CD4-positive, alpha-beta T cell (primary cell): ENCODE measurements around the gene TPBG. TPM values are rescaled to one million over a fixed set of nuclear protein-coding genes. Genes with fewer than 3 reads are reported as not detected.

Experiments used
- ATAC-seq: fragments of 200-7000 bp; cut with Tn5 transposase; one replicate; pipeline ENCODE4 v1.10.0; 2022; ENCODE audit warnings: mild to moderate bottlenecking; ENCODE audit not compliant: poor library complexity
- CTCF ChIA-PET: fragments of 350-600 bp; sonication (Branson Sonifier 250); formaldehyde crosslinking; loops from one replicate; lab custom pipeline; 2021; ENCODE audit warnings: antibody characterized with exemption, inconsistent platforms; lab: Charles Lee
- POLR2A ChIA-PET: fragments of 350-600 bp; sonication (Branson Sonifier 250); formaldehyde crosslinking; loops from one replicate; lab custom pipeline; 2021; ENCODE audit warnings: antibody characterized with exemption, inconsistent platforms; lab: Charles Lee
- DNase-seq, 14 experiments: peaks; one replicate each; pipeline ENCODE4 v3.0.0-alpha.2; 2013 to 2020; ENCODE audit warnings: mixed read lengths in 2 of 14
- H3K27ac ChIP-seq, 2 donors: one replicate each; pipeline versions ENCODE4 v1.5.1 to v1.7.0; 2013; ENCODE audit warnings: low read length in 2 of 2, low read depth in 1 of 2, mild to moderate bottlenecking in 1 of 2
- H3K27me3 ChIP-seq, 2 experiments: 1 replicate in 1 of 2; 2 replicates in 1 of 2; pipeline versions ENCODE4 v1.6.1 to v1.7.0; 2013; ENCODE audit warnings: low read length in 2 of 2, control low read depth in 1 of 2, mild to moderate bottlenecking in 1 of 2, moderate library complexity in 1 of 2; ENCODE audit not compliant: insufficient read depth in 2 of 2, control insufficient read depth in 1 of 2
- H3K36me3 ChIP-seq: one replicate; pipeline ENCODE4 v1.6.1; 2013; ENCODE audit warnings: low read length, control low read depth; ENCODE audit not compliant: insufficient read depth
- H3K4me1 ChIP-seq: one replicate; pipeline ENCODE4 v1.6.1; 2013; ENCODE audit warnings: low read length, control low read depth; ENCODE audit not compliant: insufficient read depth
- H3K4me3 ChIP-seq: one replicate; pipeline ENCODE4 v1.5.1; 2013; ENCODE audit warnings: mild to moderate bottlenecking, low read length, moderate library complexity
- H3K9me3 ChIP-seq, 2 experiments: 1 replicate in 1 of 2; 2 replicates in 1 of 2; pipeline versions ENCODE4 v1.6.1 to v1.7.0; 2013; ENCODE audit warnings: low read length in 2 of 2, mild to moderate bottlenecking in 2 of 2, control low read depth in 1 of 2, moderate library complexity in 1 of 2; ENCODE audit not compliant: control insufficient read depth in 1 of 2, insufficient read depth in 1 of 2
- H3K27ac Mint-ChIP-seq: one replicate; pipeline ENCODE4 v1.8.0; 2020; ENCODE audit warnings: mixed read lengths
- H3K27me3 Mint-ChIP-seq: one replicate; pipeline ENCODE4 v1.8.0; 2021; ENCODE audit warnings: mixed read lengths
- H3K36me3 Mint-ChIP-seq: one replicate; pipeline ENCODE4 v1.8.0; 2021; ENCODE audit warnings: low read depth, mixed read lengths
- H3K4me1 Mint-ChIP-seq: one replicate; pipeline ENCODE4 v1.8.0; 2021; ENCODE audit warnings: low read depth, mixed read lengths
- H3K4me3 Mint-ChIP-seq: one replicate; pipeline ENCODE4 v1.8.0; 2020; ENCODE audit warnings: mild to moderate bottlenecking, mixed read lengths
- H3K9me3 Mint-ChIP-seq: one replicate; pipeline ENCODE4 v1.8.0; 2020; ENCODE audit warnings: mixed read lengths
- intact Hi-C, 2 experiments: fragments of 100-400 bp; cut with DNase I in 1 of 2; cut with micrococcal nuclease in 1 of 2; formaldehyde crosslinking; loops; one replicate each; pipeline versions ENCODE4 v1.15.1 to v1.9.0; 2023 to 2025; cut with DNase I, micrococcal nuclease
- total RNA-seq, 174 experiments: library from RNA in 2 of 174; stranded (reverse) in 2 of 174; gene quantifications; one replicate each; pipeline ENCODE4 v1.2.3 and lab custom pipeline; 2021 to 2026
- TF ChIP-seq, protein P1 (sequence below): fragments of 200-600 bp; IDR thresholded peaks from one replicate; pipeline ENCODE4 v1.8.0; 2022; ENCODE audit warnings: antibody characterized with exemption, mild to moderate bottlenecking

Gene TPBG
- total RNA-seq, 2 experiments from 2014 or later, result 0.36 to 0.56 TPM

DNA sequence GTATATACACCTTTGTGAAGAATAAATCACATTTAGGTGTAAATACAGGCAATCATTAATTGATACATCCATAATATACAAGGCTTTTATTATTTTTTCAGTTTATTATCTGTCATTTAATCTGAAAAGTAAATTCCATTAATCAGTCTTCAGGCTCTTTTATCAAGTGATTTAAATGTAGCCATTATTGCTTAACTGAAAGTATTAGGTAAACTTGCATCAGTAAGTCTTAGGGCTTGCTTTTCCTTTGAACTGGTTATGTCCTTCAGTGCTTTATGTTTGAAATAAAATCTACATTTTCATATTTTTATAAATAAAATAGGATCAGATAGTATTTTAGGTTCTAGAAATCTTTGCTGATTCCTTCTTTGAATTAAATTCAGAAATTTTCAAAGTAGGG, 4.1 kb downstream of the TPBG start:
- ChIA-PET CTCF (no interaction called here), POLR2A (no interaction called here)
- intact Hi-C loops, result no loop called here
- no peak for DNase-seq
- Histone ChIP-seq H3K9me3 (peaks cover 0 to 11% of the 10 kb centered on the region in 2 experiments), H3K4me3 (no peak overlapping the region), H3K27ac (no peak overlapping the region), H3K36me3 (no peaks in the 10 kb centered on the region), H3K4me1 (peaks cover 29% of the 10 kb centered on the region), H3K27me3 (peaks cover 27 to 60% of the 10 kb centered on the region in 2 experiments)
- Mint-ChIP-seq H3K4me1 (peaks cover 24% of the 10 kb centered on the region), H3K36me3 (no peaks in the 10 kb centered on the region), H3K27ac (no peak overlapping the region), H3K9me3 (no peaks in the 10 kb centered on the region), H3K27me3 (peaks cover 58% of the 10 kb centered on the region), H3K4me3 (no peak overlapping the region)
- no peak for ATAC-seq
- TF ChIP-seq, protein P1, sequence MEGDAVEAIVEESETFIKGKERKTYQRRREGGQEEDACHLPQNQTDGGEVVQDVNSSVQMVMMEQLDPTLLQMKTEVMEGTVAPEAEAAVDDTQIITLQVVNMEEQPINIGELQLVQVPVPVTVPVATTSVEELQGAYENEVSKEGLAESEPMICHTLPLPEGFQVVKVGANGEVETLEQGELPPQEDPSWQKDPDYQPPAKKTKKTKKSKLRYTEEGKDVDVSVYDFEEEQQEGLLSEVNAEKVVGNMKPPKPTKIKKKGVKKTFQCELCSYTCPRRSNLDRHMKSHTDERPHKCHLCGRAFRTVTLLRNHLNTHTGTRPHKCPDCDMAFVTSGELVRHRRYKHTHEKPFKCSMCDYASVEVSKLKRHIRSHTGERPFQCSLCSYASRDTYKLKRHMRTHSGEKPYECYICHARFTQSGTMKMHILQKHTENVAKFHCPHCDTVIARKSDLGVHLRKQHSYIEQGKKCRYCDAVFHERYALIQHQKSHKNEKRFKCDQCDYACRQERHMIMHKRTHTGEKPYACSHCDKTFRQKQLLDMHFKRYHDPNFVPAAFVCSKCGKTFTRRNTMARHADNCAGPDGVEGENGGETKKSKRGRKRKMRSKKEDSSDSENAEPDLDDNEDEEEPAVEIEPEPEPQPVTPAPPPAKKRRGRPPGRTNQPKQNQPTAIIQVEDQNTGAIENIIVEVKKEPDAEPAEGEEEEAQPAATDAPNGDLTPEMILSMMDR, result no peak

- ChIA-PET CTCF (no interaction called here), POLR2A (no interaction called here)
- intact Hi-C loops, result no loop called here
- H3K4me1 ChIP-seq, result peaks cover under 1% of the 10 kb centered on the region
- H3K4me3 Mint-ChIP-seq, result no peak overlapping the region
- DNase-seq (no peak), ATAC-seq (no peak)
- no peaks in the 10 kb centered on the region for H3K36me3 Mint-ChIP-seq
- H3K27ac Mint-ChIP-seq, result no peak overlapping the region
- H3K27ac ChIP-seq, result no peak overlapping the region
- H3K4me3 ChIP-seq, result no peak overlapping the region
- peaks cover 5% of the 10 kb centered on the region for H3K4me1 Mint-ChIP-seq
- H3K27me3 Mint-ChIP-seq, result peaks cover 35% of the 10 kb centered on the region
- no peaks in the 10 kb centered on the region for H3K9me3 ChIP-seq
- H3K36me3 ChIP-seq, result no peaks in the 10 kb centered on the region
- TF ChIP-seq, protein P1, result no peak
- peaks cover 9 to 31% of the 10 kb centered on the region in 2 experiments for H3K27me3 ChIP-seq
- peaks cover 2% of the 10 kb centered on the region for H3K9me3 Mint-ChIP-seq
These were observed 7.2 kb downstream of the TPBG start for GRCh38 chr6:82370788-82371187.

DNA sequence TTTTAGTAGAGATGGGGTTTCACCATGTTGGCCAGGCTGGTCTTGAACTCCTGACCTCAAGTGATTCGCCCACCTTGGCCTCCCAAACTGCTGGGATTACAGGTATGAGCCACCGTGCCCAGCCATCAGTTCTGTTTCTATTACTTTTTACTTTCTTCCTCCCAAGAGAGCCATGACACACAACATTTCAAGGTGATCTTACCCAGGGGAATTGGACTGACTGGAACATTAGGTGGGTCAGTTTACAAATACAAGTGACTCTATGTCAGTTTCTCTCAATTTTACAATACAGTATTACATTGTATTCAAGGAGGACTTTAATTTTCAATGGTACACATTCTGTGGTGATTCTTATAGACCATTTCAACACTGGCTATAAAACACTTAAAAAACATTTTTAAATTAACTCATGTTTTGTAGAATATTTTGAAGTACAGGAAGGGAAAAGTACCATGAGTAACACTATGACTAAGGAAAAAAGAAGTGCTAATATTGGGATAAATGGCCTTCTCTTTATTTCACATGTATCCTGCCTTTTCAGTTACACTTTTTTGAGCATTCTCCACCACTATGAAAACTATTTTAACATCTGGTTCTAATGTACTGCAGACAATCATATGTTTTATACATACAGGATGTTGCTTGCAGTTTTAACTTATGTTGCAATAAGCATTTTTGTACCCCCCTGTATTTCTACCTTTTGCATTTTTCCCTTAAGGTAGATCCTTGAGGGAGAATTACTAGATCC, 8.4 kb downstream of the TPBG start:
- ATAC-seq, result no peak
- no peak overlapping the region for H3K27ac ChIP-seq
- no peak overlapping the region for H3K4me3 ChIP-seq
- no peaks in the 10 kb centered on the region for H3K4me1 ChIP-seq
- POLR2A ChIA-PET, result no interaction called here
- Mint-ChIP-seq H3K4me1 (no peaks in the 10 kb centered on the region), H3K4me3 (no peak overlapping the region), H3K27me3 (peaks cover 24% of the 10 kb centered on the region), H3K9me3 (peaks cover 2% of the 10 kb centered on the region), H3K27ac (no peak overlapping the region), H3K36me3 (no peaks in the 10 kb centered on the region)
- no peaks in the 10 kb centered on the region for H3K36me3 ChIP-seq
- CTCF ChIA-PET, result no interaction called here
- no peak for DNase-seq
- TF ChIP-seq, protein P1, result no peak
- no peaks in the 10 kb centered on the region for H3K9me3 ChIP-seq
- intact Hi-C loops, result no loop called here
- peaks cover 0 to 19% of the 10 kb centered on the region in 2 experiments for H3K27me3 ChIP-seq
